Suprapubic skin (tissue), 3 donors: Measurements from ENCODE around the gene VPS33B.
"Not testable (repeated sequence)": the region's sequence is repeated elsewhere in the genome, so short reads cannot be mapped to it uniquely, and the experiment has no call there.

ENCODE experiments used
- CTCF ChIP-seq, 2 donors: fragments of 200-600 bp in 1 of 2; fragments of 450-650 bp in 1 of 2; sonication (generic) in 1 of 2; IDR thresholded peaks; one replicate each; pipeline ENCODE4 v1.5.1; 2016 to 2019; ENCODE audit warnings: antibody characterized with exemption in 2 of 2, mild to moderate bottlenecking in 1 of 2, moderate library complexity in 1 of 2
- EP300 ChIP-seq: sonication (generic); formaldehyde crosslinking; IDR thresholded peaks from one replicate; pipeline ENCODE4 v1.6.1; 2017; ENCODE audit warnings: antibody characterized with exemption

- TF ChIP-seq CTCF (IDR thresholded peaks at IDR 0.05); EP300: not testable (repeated sequence)
Measured at GRCh38 chr15:91046056-91046455, 23.7 kb upstream of the VPS33B start.
